ENCODE measurements around the gene CDX2. TPM values are rescaled to one million over a fixed set of nuclear protein-coding genes. Genes with fewer than 3 reads are reported as not detected.
"Not testable (repeated sequence)": the region's sequence is repeated elsewhere in the genome, so short reads cannot be mapped to it uniquely, and the experiment has no call there.

Gene CDX2
- total RNA-seq, 1 donor from 2014 or later: not detected

DNA sequence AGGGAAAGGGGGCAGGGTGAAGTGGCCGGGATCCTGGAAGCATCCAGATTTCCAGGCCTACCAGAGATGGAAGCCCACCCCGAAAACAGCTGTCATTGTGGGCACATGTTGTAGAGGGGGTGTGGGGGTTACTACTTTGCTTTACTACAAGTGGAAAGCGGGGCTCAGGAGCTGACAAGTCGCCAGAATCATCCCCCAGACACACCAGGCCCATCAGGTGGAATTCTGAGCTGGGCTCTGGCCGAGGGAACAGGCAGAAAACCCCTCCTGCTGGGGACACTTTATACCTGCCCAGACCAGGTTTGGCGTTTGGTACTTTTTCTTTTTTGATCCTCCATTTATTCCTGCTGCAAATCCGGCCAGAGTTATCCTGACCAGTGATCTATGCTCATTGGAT, 3.8 kb downstream of the CDX2 start:
- Mint-ChIP-seq H3K9me3 (peaks cover 3% of the 10 kb centered on the region), H3K27ac (no peak overlapping the region), H3K4me3 (no peak overlapping the region), H3K27me3 (peaks cover 80% of the 10 kb centered on the region), H3K36me3 (ENCODE audit: low read depth) (peaks cover 2% of the 10 kb centered on the region), H3K4me1 (peaks cover 4% of the 10 kb centered on the region)
- DNase-seq: no peak
- intact Hi-C loops (cut with micrococcal nuclease): no loop called here

DNA sequence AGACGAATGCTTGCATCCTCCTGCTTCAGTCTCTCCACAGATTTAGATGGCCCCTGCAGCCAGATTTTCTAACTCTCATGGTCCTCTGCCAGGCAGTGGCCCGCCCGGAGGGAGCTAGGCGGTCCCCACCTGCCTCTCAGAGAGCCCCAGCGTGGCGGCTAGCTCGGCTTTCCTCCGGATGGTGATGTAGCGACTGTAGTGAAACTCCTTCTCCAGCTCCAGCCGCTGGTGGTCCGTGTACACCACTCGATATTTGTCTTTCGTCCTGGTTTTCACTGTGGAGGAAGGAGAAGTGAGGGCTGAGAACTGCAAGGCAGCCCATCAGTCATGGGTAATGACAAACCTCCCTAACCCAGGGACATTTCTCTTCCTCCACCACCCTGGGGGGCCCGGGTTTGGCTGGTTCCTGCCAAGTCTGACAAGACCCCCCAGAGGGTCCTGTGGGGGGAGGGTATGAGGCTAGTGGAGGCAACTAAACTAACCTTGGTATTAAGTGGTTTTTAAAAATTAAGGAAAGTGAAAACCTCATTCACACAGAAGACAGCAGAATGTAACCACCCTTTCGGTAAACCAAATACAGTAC, 4.3 kb downstream of the CDX2 start:
- H3K9me3 Mint-ChIP-seq: peaks cover 3% of the 10 kb centered on the region
- DNase-seq: no peak
- H3K4me3 Mint-ChIP-seq: no peak overlapping the region
- H3K36me3 Mint-ChIP-seq (ENCODE audit: low read depth): peaks cover 2% of the 10 kb centered on the region
- H3K4me1 Mint-ChIP-seq: peaks cover 6% of the 10 kb centered on the region
- no peak overlapping the region for H3K27ac Mint-ChIP-seq
- H3K27me3 Mint-ChIP-seq: peaks cover 81% of the 10 kb centered on the region
- intact Hi-C loops (cut with micrococcal nuclease): no loop called here

DNA sequence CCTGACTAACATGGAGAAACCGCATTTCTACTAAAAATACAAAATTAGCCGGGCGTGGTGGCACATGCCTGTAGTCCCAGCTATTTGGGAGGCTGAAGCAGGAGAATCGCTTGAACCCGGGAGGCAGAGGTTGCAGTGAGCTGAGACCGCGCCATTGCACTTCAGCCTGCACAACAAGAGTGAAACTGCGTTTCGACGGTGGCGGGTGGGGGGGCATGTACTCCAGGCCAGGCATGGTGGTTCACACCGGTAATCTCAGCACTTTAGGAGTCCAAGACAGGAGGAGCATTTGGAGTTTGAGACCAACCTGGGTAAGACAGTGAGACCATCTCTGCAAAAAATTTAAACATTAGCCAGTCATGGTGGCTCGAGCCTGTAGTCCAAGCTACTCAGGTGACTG, 4.9 kb downstream of the CDX2 start:
- H3K27ac Mint-ChIP-seq; H3K36me3 Mint-ChIP-seq (ENCODE audit: low read depth); intact Hi-C loops (cut with micrococcal nuclease); H3K4me3 Mint-ChIP-seq; DNase-seq; H3K4me1 Mint-ChIP-seq; H3K9me3 Mint-ChIP-seq: not testable (repeated sequence)
- H3K27me3 Mint-ChIP-seq: peaks cover 79% of the 10 kb centered on the region

DNA sequence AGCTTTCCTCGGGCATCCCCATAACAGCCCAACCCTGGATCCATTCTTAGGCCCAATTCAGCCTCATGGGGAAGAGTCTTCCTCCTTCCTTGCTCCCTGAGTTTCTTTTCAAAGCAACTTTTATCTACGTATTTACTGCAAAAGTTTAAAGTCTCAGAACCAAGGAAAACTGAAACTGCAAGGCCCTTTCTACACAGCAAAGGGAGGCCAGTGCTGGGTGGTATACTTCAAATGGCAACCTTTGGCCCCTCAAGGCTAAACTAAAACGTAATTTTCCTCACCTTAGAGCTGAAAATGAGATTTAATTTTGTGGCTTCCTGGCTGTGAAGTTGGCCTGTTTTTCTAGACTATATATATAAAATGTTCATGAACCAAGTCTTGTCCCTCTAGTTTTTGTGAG, 5.6 kb downstream of the CDX2 start:
- H3K4me1 Mint-ChIP-seq: peaks cover 3% of the 10 kb centered on the region
- intact Hi-C loops (cut with micrococcal nuclease): no loop called here

DNA sequence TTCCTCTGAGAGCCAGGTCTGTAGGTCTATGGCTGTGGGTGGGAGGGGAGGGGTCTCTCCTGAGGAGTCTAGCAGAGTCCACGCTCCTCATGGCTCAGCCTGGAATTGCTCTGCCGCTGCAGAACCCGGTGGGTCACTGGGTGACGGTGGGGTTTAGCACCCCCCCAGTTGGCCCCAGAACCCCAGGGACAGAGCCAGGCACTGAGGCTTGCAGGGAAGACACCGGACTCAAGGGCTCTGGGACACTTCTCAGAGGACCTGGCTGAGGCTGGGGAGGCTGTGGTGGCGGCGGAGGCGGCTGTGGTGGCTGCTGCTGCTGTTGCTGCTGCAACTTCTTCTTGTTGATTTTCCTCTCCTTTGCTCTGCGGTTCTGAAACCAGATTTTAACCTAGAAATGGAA, 6.1 kb downstream of the CDX2 start:
- Mint-ChIP-seq H3K4me3 (no peak overlapping the region), H3K4me1 (peaks cover 3% of the 10 kb centered on the region), H3K27me3 (peaks cover 84% of the 10 kb centered on the region), H3K27ac (no peak overlapping the region), H3K9me3 (no peaks in the 10 kb centered on the region), H3K36me3 (ENCODE audit: low read depth) (no peaks in the 10 kb centered on the region)
- intact Hi-C loops (cut with micrococcal nuclease): no loop called here
- DNase-seq: no peak

More for the DNA sequence above, 5.6 kb downstream of the CDX2 start:
- Mint-ChIP-seq H3K9me3 (no peaks in the 10 kb centered on the region), H3K27ac (no peak overlapping the region), H3K36me3 (ENCODE audit: low read depth) (no peaks in the 10 kb centered on the region), H3K4me3 (no peak overlapping the region), H3K27me3 (peaks cover 83% of the 10 kb centered on the region)
- DNase-seq: no peak

DNA sequence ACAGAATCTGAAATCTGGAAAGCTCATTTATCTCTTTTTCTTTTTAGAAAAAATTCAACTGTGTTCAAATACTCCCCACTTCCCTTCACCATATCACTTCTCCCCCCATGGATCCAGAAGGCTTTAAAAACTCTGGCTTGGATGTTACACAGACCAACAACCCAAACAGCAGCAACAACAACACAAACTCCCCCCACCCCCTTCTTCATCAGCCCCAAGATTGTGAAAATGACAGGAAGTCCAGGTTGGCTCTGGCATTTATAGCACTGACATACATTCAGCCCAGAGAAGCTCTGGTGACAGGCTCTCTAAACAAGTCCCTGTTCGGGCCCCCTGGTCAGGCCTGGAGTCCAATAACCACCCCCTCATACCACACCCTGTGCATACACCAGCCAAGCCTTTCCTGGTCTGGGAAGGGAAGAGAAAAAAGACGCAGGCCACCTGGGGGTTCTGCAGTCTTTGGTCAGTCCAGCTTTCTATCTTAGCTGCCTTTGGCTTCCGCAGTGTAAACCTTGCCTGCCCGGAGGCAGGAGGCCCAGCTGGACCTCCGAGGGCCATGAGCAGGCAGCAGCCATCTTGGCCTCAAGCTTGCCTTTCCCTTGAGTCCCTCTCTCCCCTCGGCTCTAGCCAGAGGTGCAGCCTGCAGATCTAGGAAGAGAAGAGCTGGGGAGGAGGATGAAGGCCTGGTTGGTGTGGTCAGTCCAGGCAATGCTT, 6.8 kb downstream of the CDX2 start:
- peaks cover 3% of the 10 kb centered on the region for H3K4me1 Mint-ChIP-seq
- no peaks in the 10 kb centered on the region for H3K36me3 Mint-ChIP-seq (ENCODE audit: low read depth)
- no peak for DNase-seq
- H3K4me3 Mint-ChIP-seq: no peak overlapping the region
- peaks cover 80% of the 10 kb centered on the region for H3K27me3 Mint-ChIP-seq
- no peaks in the 10 kb centered on the region for H3K9me3 Mint-ChIP-seq
- no peak overlapping the region for H3K27ac Mint-ChIP-seq
- intact Hi-C loops (cut with micrococcal nuclease): no loop called here

DNA sequence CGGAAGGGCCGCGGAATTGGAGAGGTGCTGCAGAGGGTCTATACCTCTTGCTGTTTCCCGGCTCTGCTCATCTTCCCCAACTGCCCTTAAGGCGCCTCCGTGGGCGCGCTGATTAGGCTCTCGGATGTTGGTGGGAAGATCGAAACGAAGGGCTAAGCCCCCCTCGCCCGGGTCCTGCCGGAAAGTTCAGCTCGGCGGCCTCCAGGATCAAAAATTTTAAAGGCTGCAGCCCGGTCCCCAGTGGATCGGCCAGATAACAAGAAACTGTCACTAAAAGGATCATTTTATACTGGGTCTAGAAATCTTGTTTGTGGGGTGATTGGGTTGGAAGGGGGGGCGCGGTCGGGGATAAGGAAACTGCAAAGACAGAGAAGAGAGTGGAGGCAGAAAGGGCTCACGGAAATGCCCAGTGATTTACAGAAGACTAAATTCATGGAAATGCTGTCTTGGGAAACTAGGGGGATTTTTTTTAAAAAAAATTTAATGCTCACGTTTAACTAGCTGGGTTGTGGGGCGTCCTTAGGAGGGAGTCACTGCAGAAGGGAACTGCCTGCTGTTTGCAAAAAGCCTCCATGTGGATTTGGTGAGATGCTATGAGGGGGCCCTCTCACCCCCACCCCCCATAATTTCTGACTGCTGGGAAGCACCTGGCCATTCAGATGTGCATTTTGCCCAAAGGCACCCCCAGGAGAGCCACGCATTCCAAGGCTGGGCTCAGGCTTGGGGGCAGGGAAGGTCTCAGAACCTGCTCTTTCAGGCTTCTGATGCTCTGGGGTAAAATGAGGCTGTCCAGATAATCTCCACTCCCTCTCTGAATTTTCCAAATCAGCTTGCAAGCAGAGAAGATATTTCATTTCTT, 7.7 kb downstream of the CDX2 start:
- Mint-ChIP-seq H3K27ac (no peak overlapping the region), H3K4me3 (no peak overlapping the region), H3K4me1 (peaks cover 3% of the 10 kb centered on the region), H3K27me3 (peaks cover 81% of the 10 kb centered on the region), H3K36me3 (ENCODE audit: low read depth) (no peaks in the 10 kb centered on the region), H3K9me3 (no peaks in the 10 kb centered on the region)
- no peak for DNase-seq
- intact Hi-C loops (cut with micrococcal nuclease): no loop called here

DNA sequence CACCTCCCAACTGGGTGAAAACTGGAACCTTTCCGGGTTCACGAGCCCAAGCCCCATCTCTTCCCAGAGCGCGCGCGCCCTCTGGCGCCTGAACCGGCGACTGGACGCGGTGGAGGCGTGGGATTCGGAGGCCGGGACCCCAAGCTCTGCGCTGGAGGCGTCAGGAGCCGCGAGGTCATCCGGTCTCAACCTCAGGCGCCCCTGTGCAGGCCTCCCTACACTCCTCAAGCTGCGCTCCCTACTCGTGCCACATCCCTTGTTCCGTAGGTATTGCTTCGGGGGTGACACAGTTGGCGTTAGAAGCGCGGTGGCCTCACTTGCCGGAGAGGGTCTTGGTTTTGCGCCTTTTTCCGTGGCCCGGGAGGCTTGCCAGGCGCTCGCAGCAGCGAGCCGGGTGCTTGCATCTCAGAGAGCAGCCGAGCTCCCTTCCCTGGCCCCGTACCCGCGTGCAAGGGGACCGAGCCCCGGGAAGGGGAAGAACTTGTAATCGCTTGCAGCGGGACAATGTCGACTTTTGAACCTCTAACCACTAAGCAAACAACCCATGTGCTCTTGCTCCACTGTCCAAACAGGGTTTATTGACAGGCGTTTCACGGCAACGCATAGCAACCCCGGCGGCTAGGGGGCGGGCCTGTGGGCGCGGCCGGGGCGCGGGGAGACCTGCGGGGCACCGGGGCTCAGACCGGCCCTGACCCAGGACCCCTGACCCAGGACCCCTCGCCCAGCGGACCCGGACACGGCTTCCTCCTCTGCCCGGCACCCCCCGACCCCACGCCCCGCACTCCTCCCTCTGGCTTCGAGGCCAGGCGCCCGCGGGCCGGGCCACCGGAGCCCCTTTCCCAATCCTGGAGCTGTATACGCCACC, 8.5 kb downstream of the CDX2 start:
- peaks cover 80% of the 10 kb centered on the region for H3K27me3 Mint-ChIP-seq
- intact Hi-C loops (cut with micrococcal nuclease): no loop called here
- no peaks in the 10 kb centered on the region for H3K36me3 Mint-ChIP-seq (ENCODE audit: low read depth)

DNA sequence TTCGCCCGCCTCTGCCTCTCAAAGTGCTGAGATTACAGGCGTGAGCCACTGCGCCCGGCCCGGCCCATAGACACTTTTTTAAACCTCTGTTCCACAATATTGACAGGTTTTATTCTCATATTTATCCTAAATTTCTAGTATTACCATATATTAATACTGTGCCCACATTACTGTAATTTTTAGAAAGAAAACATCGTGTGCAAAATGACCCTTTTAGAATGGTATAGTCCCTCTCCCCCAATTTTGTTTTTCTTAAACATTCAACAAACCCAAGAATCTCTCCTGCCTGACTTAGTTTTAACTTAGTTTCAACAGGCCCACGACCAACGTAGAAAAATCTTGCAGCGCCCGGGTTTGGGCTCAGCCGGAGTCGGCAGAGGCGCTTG, 9.1 kb downstream of the CDX2 start:
- peaks cover 3% of the 10 kb centered on the region for H3K4me1 Mint-ChIP-seq
- H3K27ac Mint-ChIP-seq: no peak overlapping the region
- H3K9me3 Mint-ChIP-seq: no peaks in the 10 kb centered on the region
- intact Hi-C loops (cut with micrococcal nuclease): loop anchor here (10.0 kb wide), 1 partner anchor 585 kb away; no protein-coding TSS in a partner anchor
- H3K27me3 Mint-ChIP-seq: peaks cover 80% of the 10 kb centered on the region
- H3K4me3 Mint-ChIP-seq: peak overlapping the region; percentile 67
- DNase-seq: no peak
- H3K36me3 Mint-ChIP-seq (ENCODE audit: low read depth): no peaks in the 10 kb centered on the region

More for the DNA sequence above, 8.5 kb downstream of the CDX2 start:
- peaks cover 3% of the 10 kb centered on the region for H3K4me1 Mint-ChIP-seq
- peak overlapping the region; percentile 67 for H3K4me3 Mint-ChIP-seq
- DNase-seq: peak; percentile 79
- H3K9me3 Mint-ChIP-seq: no peaks in the 10 kb centered on the region
- H3K27ac Mint-ChIP-seq: no peak overlapping the region

DNA sequence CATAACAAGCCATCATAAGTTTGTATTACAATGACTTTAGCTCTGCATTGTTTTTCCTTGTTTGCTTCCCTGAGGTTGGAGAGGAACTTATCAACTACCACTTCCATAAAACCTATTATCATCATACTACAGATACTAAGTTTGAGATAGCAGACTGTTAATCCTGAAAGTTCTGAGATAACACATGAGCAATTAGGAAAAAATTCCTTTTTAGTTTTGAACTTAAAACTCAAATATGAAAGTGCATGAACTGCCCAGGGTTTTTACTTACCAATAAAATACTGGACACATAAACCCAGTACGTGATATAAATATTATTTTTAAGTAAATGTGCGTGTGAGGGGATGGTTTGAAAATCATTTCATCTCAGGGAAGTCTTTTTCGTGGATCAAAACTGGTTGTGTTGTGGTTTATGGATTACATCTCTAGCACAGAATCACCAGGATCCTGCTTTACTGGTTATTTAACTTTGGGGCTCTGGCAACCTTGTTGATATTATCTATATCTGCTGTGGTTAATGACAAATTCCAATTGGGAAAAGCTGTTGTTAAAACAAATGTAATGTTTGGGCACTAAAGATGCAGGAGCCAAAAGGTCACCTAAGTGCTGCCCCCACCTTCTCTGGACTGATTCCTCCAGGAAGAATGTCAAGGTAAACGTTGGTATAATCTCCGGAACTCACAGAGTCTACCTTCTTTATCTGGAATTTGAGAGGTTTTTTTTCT, 12.4 kb downstream of the CDX2 start:
- Mint-ChIP-seq H3K27ac (no peak overlapping the region), H3K4me1 (peaks cover 9% of the 10 kb centered on the region), H3K9me3 (no peaks in the 10 kb centered on the region), H3K27me3 (peaks cover 74% of the 10 kb centered on the region), H3K4me3 (no peak overlapping the region), H3K36me3 (ENCODE audit: low read depth) (no peaks in the 10 kb centered on the region)
- DNase-seq: no peak
- intact Hi-C loops (cut with micrococcal nuclease): loop anchor here (10.0 kb wide), 1 partner anchor 582 kb away; no protein-coding TSS in a partner anchor

DNA sequence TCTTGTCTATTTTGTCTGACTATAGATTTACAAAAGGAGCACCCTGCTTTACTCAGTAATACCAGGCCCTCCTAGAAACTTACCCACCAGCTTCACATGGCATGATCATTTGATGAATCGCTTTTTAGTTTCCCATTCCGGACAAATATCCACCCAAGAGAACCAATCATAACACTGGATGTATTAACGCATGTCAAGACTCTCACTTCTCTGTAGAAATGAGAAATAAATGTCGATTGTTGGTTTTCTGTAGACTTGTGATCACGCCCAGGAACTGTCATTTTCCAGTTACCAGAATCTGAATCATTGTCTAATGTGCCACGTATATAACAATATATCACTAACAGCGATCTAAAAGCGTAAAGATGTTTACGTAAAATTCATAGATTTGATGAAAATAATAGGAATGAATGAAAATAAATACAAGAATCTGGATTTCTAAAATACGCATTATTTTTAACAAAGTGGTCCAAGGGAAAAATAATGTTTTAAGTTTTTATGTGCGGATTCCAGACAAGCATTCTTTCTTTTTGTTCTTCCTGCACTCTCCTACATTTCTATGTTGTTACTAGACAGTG, 14.0 kb downstream of the CDX2 start:
- no peak overlapping the region for H3K4me3 Mint-ChIP-seq
- no peaks in the 10 kb centered on the region for H3K36me3 Mint-ChIP-seq (ENCODE audit: low read depth)
- H3K27me3 Mint-ChIP-seq: peaks cover 70% of the 10 kb centered on the region
- H3K9me3 Mint-ChIP-seq: no peaks in the 10 kb centered on the region
- no peak overlapping the region for H3K27ac Mint-ChIP-seq
- H3K4me1 Mint-ChIP-seq: peaks cover 8% of the 10 kb centered on the region
- no peak for DNase-seq
- intact Hi-C loops (cut with micrococcal nuclease): loop anchor here (2.0 to 10.0 kb wide), 2 partner anchors 26 to 580 kb away; no protein-coding TSS in a partner anchor

DNA sequence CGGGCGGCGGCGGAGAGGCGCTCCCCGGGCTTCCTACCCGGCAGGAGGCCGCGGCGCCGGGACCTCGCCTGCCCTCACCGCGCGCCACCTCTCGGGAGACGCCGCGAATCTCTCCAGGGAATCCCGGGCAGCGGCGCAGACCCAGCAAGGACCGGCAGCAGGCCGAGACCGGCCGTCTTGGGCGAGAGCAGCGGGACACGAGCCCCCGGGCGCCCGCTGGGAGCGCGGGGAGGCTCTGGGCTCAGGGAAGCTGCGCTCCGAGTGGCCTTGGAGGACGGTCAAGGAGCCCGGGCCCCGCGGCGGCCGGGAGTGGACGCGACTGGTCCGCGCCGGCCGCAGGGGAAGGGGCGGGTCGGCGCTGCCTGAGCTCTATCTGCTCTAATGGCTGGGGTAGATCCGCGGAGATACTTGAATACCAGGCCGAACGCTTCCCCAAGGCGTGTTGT, 14.7 kb downstream of the CDX2 start:
- peak overlapping the region; percentile 80 for H3K4me3 Mint-ChIP-seq
- H3K27me3 Mint-ChIP-seq: peaks cover 68% of the 10 kb centered on the region
- no peaks in the 10 kb centered on the region for H3K9me3 Mint-ChIP-seq
- H3K36me3 Mint-ChIP-seq (ENCODE audit: low read depth): no peaks in the 10 kb centered on the region
- peak; percentile 63 for DNase-seq
- peaks cover 6% of the 10 kb centered on the region for H3K4me1 Mint-ChIP-seq
- H3K27ac Mint-ChIP-seq: no peak overlapping the region
- intact Hi-C loops (cut with micrococcal nuclease): loop anchor here (2.0 to 10.0 kb wide), 2 partner anchors 26 to 580 kb away; no protein-coding TSS in a partner anchor

Data from activated CD4-positive, alpha-beta T cell treated with anti-CD3 and anti-CD28 coated beads, Interleukin-2, amount 10 ng/mL, durations not matched to agents 24 days and 14 days (primary cell).